WI38 (cell line): ENCODE results near the gene PITRM1.

Experiments used
- H3K4me3 ChIP-seq: 2 replicates; pipeline ENCODE4 v1.5.1; 2011; ENCODE audit warnings: low read depth, mild to moderate bottlenecking, control low read depth, low read length
- TF ChIP-seq, protein P1 (sequence below): IDR thresholded peaks from 2 replicates; pipeline ENCODE4 v1.5.1; 2012; ENCODE audit warnings: low read depth, mild to moderate bottlenecking, control low read depth, low read length

Gene PITRM1

DNA sequence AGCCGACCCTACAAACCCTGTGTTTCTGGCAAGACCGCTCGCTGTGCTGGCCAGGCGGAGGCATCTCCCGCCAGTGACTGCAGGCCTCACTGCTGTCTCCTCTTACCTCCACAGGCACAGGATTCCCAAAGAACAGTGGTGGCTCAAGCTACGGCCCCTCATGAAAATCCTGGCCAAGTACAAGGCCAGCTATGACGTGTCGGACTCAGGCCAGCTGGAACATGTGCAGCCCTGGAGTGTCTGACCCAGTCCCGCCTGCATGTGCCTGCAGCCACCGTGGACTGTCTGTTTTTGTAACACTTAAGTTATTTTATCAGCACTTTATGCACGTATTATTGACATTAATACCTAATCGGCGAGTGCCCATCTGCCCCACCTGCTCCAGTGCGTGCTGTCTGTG, 36.2 kb downstream of the PITRM1 start:
- TF ChIP-seq, protein P1, sequence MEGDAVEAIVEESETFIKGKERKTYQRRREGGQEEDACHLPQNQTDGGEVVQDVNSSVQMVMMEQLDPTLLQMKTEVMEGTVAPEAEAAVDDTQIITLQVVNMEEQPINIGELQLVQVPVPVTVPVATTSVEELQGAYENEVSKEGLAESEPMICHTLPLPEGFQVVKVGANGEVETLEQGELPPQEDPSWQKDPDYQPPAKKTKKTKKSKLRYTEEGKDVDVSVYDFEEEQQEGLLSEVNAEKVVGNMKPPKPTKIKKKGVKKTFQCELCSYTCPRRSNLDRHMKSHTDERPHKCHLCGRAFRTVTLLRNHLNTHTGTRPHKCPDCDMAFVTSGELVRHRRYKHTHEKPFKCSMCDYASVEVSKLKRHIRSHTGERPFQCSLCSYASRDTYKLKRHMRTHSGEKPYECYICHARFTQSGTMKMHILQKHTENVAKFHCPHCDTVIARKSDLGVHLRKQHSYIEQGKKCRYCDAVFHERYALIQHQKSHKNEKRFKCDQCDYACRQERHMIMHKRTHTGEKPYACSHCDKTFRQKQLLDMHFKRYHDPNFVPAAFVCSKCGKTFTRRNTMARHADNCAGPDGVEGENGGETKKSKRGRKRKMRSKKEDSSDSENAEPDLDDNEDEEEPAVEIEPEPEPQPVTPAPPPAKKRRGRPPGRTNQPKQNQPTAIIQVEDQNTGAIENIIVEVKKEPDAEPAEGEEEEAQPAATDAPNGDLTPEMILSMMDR: no peak
- no peak overlapping the region for H3K4me3 ChIP-seq

GRCh38 chr10:3135006-3135405, 37.6 kb downstream of the PITRM1 start:
- no peak overlapping the region for H3K4me3 ChIP-seq
- TF ChIP-seq, protein P1: no peak

DNA sequence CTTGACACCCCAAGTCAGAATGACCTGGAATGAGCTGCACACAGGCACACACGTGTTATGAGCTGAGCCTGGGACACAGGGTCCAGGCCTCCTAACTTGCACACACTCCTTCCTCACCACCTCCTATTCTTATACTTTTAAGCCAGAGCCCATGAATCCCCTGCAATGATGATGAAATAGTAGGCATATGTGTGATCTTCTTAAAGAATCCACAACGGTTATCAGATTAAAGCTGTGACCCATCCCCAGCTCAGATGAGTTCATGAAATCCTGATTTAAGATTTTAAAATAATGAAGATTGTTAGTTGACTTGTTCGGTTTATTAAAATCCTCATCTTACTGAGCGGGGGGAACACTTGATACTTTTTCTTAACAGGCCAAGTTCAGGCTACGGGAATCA, 38.6 kb downstream of the PITRM1 start:
- TF ChIP-seq, protein P1: no peak
- H3K4me3 ChIP-seq: no peak overlapping the region

GRCh38 chr10:3132036-3133025, 40.3 kb downstream of the PITRM1 start:
- H3K4me3 ChIP-seq: no peak overlapping the region
- TF ChIP-seq, protein P1: no peak

GRCh38 chr10:3131098-3131497, 41.5 kb downstream of the PITRM1 start:
- TF ChIP-seq, protein P1: no peak
- H3K4me3 ChIP-seq: no peak overlapping the region

GRCh38 chr10:3129581-3130340, 42.8 kb downstream of the PITRM1 start:
- TF ChIP-seq, protein P1: no peak
- H3K4me3 ChIP-seq: no peak overlapping the region
